Kidney epithelial cell (primary cell): ENCODE measurements around the gene RUFY4. TPM values are rescaled to one million over a fixed set of nuclear protein-coding genes. Genes with fewer than 3 reads are reported as not detected.

Source experiments
- DNase-seq: peaks from one replicate; pipeline ENCODE4 v3.0.0-alpha.2; 2010; ENCODE audit warnings: low read depth
- H3K27me3 ChIP-seq: 2 replicates; pipeline ENCODE4 v1.6.0; 2011; ENCODE audit warnings: low read length; ENCODE audit not compliant: control insufficient read depth, insufficient read depth
- H3K36me3 ChIP-seq: 2 replicates; pipeline ENCODE4 v1.5.1; 2011; ENCODE audit warnings: low read length; ENCODE audit not compliant: control insufficient read depth, insufficient read depth
- H3K4me3 ChIP-seq: 2 replicates; pipeline ENCODE4 v1.5.1; 2011; ENCODE audit warnings: low read depth, mild to moderate bottlenecking, control low read depth, low read length
- total RNA-seq: library from RNA; depleted of rRNA; stranded (reverse); fragments of >200 nt; gene quantifications from 2 replicates; pipeline ENCODE4 v1.2.3, GENCODE V29; 2015
- TF ChIP-seq, protein P1 (sequence below): IDR thresholded peaks from 2 replicates; pipeline ENCODE4 v1.5.1; 2011; ENCODE audit warnings: mild to moderate bottlenecking, moderate library complexity, low read length, control low read depth, inconsistent platforms; ENCODE audit not compliant: insufficient read depth, poor library complexity, severe bottlenecking

RUFY4 gene
- total RNA-seq, 1 donor from 2014 or later: not detected

DNA sequence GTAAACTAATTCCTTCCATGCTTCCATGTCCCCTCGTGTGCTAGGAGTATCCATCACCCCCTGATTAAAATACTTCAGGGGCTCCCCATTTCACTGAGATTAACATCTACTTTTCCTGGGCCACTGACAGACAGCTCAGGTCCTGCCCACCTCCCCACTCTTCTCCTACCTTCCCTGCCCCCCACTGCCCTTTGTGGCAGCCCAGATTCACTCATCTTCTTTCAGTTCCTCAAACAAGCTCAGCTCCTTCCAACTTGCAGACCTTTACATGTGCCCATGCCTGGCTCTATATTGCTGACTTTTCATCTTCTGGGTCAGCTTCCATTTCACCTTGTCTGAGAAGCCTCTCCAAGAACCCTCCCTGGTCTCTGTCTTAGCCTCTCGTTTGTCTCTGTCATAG lies 12.0 kb downstream of the RUFY4 start:
- H3K27me3 ChIP-seq: no peaks in the 10 kb centered on the region
- no peak overlapping the region for H3K4me3 ChIP-seq
- no peak for DNase-seq
- TF ChIP-seq, protein P1, sequence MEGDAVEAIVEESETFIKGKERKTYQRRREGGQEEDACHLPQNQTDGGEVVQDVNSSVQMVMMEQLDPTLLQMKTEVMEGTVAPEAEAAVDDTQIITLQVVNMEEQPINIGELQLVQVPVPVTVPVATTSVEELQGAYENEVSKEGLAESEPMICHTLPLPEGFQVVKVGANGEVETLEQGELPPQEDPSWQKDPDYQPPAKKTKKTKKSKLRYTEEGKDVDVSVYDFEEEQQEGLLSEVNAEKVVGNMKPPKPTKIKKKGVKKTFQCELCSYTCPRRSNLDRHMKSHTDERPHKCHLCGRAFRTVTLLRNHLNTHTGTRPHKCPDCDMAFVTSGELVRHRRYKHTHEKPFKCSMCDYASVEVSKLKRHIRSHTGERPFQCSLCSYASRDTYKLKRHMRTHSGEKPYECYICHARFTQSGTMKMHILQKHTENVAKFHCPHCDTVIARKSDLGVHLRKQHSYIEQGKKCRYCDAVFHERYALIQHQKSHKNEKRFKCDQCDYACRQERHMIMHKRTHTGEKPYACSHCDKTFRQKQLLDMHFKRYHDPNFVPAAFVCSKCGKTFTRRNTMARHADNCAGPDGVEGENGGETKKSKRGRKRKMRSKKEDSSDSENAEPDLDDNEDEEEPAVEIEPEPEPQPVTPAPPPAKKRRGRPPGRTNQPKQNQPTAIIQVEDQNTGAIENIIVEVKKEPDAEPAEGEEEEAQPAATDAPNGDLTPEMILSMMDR: no peak
- H3K36me3 ChIP-seq: no peaks in the 10 kb centered on the region

DNA sequence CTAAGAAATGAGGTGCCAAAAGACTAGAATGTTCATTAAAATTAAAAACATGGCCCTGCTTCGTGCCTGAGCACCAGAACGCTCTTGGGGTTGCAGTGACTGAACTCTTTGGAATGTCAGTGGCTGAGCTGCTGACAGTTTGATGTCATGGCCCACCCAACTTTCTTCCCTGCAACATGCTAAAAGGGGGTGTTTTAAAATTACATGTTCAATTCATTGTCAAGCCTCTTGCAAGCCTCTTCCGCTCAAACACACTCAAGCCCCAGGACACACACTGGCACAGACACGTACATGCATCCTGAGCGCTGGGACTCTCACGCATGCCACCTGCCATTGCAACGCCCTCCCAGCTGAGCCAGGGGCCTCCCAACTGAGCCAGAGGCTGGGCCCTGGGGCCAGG lies 12.6 kb downstream of the RUFY4 start:
- DNase-seq: no peak
- Histone ChIP-seq H3K4me3 (no peak overlapping the region), H3K27me3 (no peaks in the 10 kb centered on the region), H3K36me3 (no peaks in the 10 kb centered on the region)
- TF ChIP-seq, protein P1: no peak

DNA sequence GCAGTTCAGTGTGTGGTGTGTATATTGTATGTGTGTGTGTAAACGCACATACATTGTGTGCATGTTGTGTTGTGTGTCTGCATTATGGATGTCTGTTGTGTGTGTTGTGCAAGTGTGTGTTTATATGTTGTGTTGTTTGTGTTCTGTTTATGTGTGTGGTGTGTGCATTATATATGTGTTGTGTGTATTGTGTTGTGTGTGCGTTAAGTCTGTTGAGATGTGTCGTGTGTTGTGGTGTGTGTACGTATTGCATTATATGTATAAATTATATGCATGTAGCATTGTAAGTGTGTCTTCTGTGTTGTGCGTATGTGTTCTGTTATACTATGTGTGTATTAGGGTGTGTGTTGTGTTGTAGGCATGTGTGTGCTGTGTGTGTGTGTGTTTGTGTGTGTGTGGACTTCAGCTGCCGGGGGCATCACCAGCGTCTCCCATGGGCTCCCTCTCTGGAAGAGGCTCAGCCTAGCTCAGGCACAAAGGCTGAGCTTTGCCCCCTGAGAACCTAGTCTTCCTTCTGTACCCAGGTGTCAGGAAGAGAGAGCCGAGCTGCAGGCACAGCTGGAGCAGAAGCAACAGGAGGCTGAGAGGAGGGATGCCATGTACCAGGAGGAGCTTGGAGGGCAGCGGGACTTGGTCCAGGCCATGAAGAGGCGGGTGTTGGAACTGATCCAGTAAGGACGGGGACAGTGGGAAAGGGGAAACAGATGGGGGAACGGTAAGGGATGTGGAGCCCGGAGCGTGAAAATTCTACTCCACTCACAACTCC lies 13.7 kb downstream of the RUFY4 start:
- no peaks in the 10 kb centered on the region for H3K36me3 ChIP-seq
- no peak overlapping the region for H3K4me3 ChIP-seq
- TF ChIP-seq, protein P1: no peak
- H3K27me3 ChIP-seq: no peaks in the 10 kb centered on the region
- DNase-seq: no peak

DNA sequence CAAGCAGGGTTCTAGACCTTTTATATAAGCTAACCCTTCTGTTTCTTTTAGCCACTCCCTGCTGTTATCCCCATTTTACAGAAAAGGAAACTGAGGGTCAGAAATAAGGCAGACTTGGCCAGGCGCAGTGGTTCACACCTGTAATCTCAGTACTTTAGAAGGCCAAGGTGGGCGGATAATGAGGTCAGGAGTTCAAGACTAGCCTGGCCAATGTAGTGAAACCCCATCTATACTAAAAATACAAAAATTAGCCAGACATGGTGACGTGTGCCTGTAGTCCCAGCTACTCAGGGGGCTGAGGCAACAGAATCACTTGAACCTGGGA lies 14.3 kb downstream of the RUFY4 start:
- Histone ChIP-seq H3K4me3 (no peak overlapping the region), H3K27me3 (no peaks in the 10 kb centered on the region), H3K36me3 (no peaks in the 10 kb centered on the region)
- no peak for DNase-seq
- TF ChIP-seq, protein P1: no peak

DNA sequence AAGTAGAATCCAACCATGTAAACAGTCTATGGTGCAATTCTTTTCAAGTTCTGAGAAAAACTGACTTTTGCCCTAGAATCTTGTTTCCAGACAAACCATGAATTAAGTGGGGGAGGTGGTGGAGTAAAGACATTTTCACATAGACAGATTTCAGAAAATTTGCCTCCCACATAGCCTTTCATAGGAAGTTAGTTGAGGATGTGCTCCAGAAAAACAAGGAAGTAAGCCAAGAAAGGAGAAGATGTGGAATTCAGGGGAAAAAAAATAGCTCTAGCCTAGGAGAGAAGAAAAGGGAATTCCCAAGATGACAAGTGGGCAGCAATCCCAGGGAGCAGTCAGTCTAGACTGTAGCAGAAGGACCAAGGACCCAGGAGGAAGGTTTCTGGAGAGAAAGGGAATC lies 17.4 kb downstream of the RUFY4 start:
- H3K4me3 ChIP-seq: no peak overlapping the region
- no peaks in the 10 kb centered on the region for H3K36me3 ChIP-seq
- TF ChIP-seq, protein P1: no peak
- H3K27me3 ChIP-seq: peaks cover 6% of the 10 kb centered on the region
- no peak for DNase-seq

DNA sequence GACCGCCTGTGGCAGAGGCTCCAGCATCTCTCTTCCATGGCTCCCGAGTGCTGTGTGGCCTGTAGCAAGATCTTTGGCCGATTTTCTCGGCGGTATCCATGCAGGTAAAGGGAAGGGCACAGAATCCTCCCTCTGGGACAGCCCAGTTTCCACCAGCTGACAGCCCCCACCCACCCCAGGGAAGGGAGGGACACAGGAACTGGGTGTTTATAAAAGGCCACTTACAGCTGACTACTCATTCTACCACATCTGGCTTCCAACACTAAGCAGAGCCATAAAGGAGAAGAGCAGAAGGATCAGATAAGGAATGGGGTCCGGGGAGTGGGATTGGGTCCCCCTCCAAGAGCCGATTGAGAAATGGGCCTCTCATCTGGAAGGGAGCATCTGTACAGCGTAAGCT lies 20.2 kb downstream of the RUFY4 start:
- H3K36me3 ChIP-seq: no peaks in the 10 kb centered on the region
- DNase-seq: no peak
- no peak overlapping the region for H3K4me3 ChIP-seq
- TF ChIP-seq, protein P1: no peak
- H3K27me3 ChIP-seq: peaks cover 6% of the 10 kb centered on the region
